Activated CD4-positive, alpha-beta T cell treated with anti-CD3 and anti-CD28 coated beads, Interleukin-2, amount 10 ng/mL, durations not matched to agents 7 days and 5 days (primary cell): ENCODE measurements around the gene SULF2. TPM values are rescaled to one million over a fixed set of nuclear protein-coding genes. Genes with fewer than 3 reads are reported as not detected.

ENCODE experiments used
- CTCF ChIA-PET: fragments of 350-600 bp; sonication (Branson Sonifier 250); formaldehyde crosslinking; loops from one replicate; lab custom pipeline; 2021; ENCODE audit warnings: antibody characterized with exemption; lab: Charles Lee
- POLR2A ChIA-PET: fragments of 350-600 bp; sonication (Branson Sonifier 250); formaldehyde crosslinking; loops from one replicate; lab custom pipeline; 2021; ENCODE audit warnings: antibody characterized with exemption; lab: Charles Lee
- DNase-seq: peaks from one replicate; pipeline ENCODE4 v3.0.0-alpha.2; 2020
- H3K27ac Mint-ChIP-seq: one replicate; pipeline ENCODE4 v1.8.0; 2021; ENCODE audit warnings: mild to moderate bottlenecking, moderate library complexity, mixed read lengths
- H3K27me3 Mint-ChIP-seq: one replicate; pipeline ENCODE4 v1.8.0; 2021; ENCODE audit warnings: mixed read lengths
- H3K36me3 Mint-ChIP-seq: one replicate; pipeline ENCODE4 v1.8.0; 2021; ENCODE audit warnings: low read depth, mixed read lengths
- H3K4me1 Mint-ChIP-seq: one replicate; pipeline ENCODE4 v1.8.0; 2021; ENCODE audit warnings: mixed read lengths
- H3K4me3 Mint-ChIP-seq: one replicate; pipeline ENCODE4 v1.8.0; 2021; ENCODE audit warnings: mild to moderate bottlenecking, moderate library complexity, mixed read lengths
- H3K9me3 Mint-ChIP-seq: one replicate; pipeline ENCODE4 v1.8.0; 2021; ENCODE audit warnings: mixed read lengths
- total RNA-seq, 2 experiments: library from RNA; stranded (reverse); gene quantifications; one replicate each; pipeline ENCODE4 v1.2.3, GENCODE V29; 2021

The SULF2 gene
- total RNA-seq, 2 experiments from 2014 or later: 0.37 to 0.69 TPM

- no peak overlapping the region for H3K4me3 Mint-ChIP-seq
- no peaks in the 10 kb centered on the region for H3K36me3 Mint-ChIP-seq
- H3K9me3 Mint-ChIP-seq: no peaks in the 10 kb centered on the region
- no peak for DNase-seq
- ChIA-PET POLR2A (no interaction called here), CTCF (no interaction called here)
- H3K27ac Mint-ChIP-seq: no peak overlapping the region
- H3K4me1 Mint-ChIP-seq: peaks cover 18% of the 10 kb centered on the region
- H3K27me3 Mint-ChIP-seq: peaks cover 11% of the 10 kb centered on the region
Observed at GRCh38 chr20:47744803-47745202, 40.5 kb downstream of the SULF2 start.

GRCh38 chr20:47743671-47744070 is 41.6 kb downstream of the SULF2 start:
- Mint-ChIP-seq H3K36me3 (no peaks in the 10 kb centered on the region), H3K4me1 (peaks cover 9% of the 10 kb centered on the region), H3K9me3 (no peaks in the 10 kb centered on the region), H3K27me3 (peaks cover 10% of the 10 kb centered on the region), H3K27ac (no peak overlapping the region), H3K4me3 (no peak overlapping the region)
- CTCF ChIA-PET: no interaction called here
- POLR2A ChIA-PET: no interaction called here
- DNase-seq: no peak

GRCh38 chr20:47741669-47742608 is 43.3 kb downstream of the SULF2 start:
- peaks cover 2% of the 10 kb centered on the region for H3K27me3 Mint-ChIP-seq
- H3K36me3 Mint-ChIP-seq: no peaks in the 10 kb centered on the region
- no peak for DNase-seq
- no peak overlapping the region for H3K27ac Mint-ChIP-seq
- CTCF ChIA-PET: no interaction called here
- H3K4me1 Mint-ChIP-seq: no peaks in the 10 kb centered on the region
- POLR2A ChIA-PET: no interaction called here
- no peaks in the 10 kb centered on the region for H3K9me3 Mint-ChIP-seq
- no peak overlapping the region for H3K4me3 Mint-ChIP-seq

- ChIA-PET CTCF (no interaction called here), POLR2A (no interaction called here)
- Mint-ChIP-seq H3K27me3 (peaks cover 2% of the 10 kb centered on the region), H3K4me1 (no peaks in the 10 kb centered on the region), H3K36me3 (no peaks in the 10 kb centered on the region), H3K9me3 (no peaks in the 10 kb centered on the region), H3K4me3 (no peak overlapping the region), H3K27ac (no peak overlapping the region)
- DNase-seq: no peak
Observed at GRCh38 chr20:47740862-47741184, 44.5 kb downstream of the SULF2 start.

GRCh38 chr20:47740121-47740861 is 45.0 kb downstream of the SULF2 start:
- no peaks in the 10 kb centered on the region for H3K9me3 Mint-ChIP-seq
- CTCF ChIA-PET: interaction anchor here (0.6 kb wide), 1 partner anchor 26 kb away, joined by 3 read pairs; no protein-coding TSS in a partner anchor
- POLR2A ChIA-PET: no interaction called here
- DNase-seq: no peak
- H3K27me3 Mint-ChIP-seq: peaks cover 2% of the 10 kb centered on the region
- H3K4me1 Mint-ChIP-seq: no peaks in the 10 kb centered on the region
- H3K36me3 Mint-ChIP-seq: no peaks in the 10 kb centered on the region
- no peak overlapping the region for H3K27ac Mint-ChIP-seq
- no peak overlapping the region for H3K4me3 Mint-ChIP-seq

- CTCF ChIA-PET: no interaction called here
Observed at GRCh38 chr20:47737923-47738322, 47.4 kb downstream of the SULF2 start.

GRCh38 chr20:47736570-47737152 is 48.6 kb downstream of the SULF2 start:
- no peak overlapping the region for H3K4me3 Mint-ChIP-seq
- no peaks in the 10 kb centered on the region for H3K36me3 Mint-ChIP-seq
- CTCF ChIA-PET: no interaction called here

More at GRCh38 chr20:47737923-47738322, 47.4 kb downstream of the SULF2 start:
- DNase-seq: no peak
- no peak overlapping the region for H3K4me3 Mint-ChIP-seq
- no peaks in the 10 kb centered on the region for H3K36me3 Mint-ChIP-seq
- H3K27me3 Mint-ChIP-seq: peaks cover 3% of the 10 kb centered on the region
- H3K4me1 Mint-ChIP-seq: no peaks in the 10 kb centered on the region
- POLR2A ChIA-PET: no interaction called here
- no peaks in the 10 kb centered on the region for H3K9me3 Mint-ChIP-seq
- H3K27ac Mint-ChIP-seq: no peak overlapping the region

GRCh38 chr20:47735412-47736400 is 49.6 kb downstream of the SULF2 start:
- H3K36me3 Mint-ChIP-seq: no peaks in the 10 kb centered on the region
- H3K9me3 Mint-ChIP-seq: no peaks in the 10 kb centered on the region
- H3K27ac Mint-ChIP-seq: no peak overlapping the region
- POLR2A ChIA-PET: no interaction called here
- DNase-seq: no peak
- H3K4me1 Mint-ChIP-seq: no peaks in the 10 kb centered on the region
- no peak overlapping the region for H3K4me3 Mint-ChIP-seq
- H3K27me3 Mint-ChIP-seq: peaks cover 2% of the 10 kb centered on the region
- CTCF ChIA-PET: interaction anchor here (1.8 kb wide), 1 partner anchor 10 kb away, joined by 4 read pairs; no protein-coding TSS in a partner anchor

More at GRCh38 chr20:47736570-47737152, 48.6 kb downstream of the SULF2 start:
- DNase-seq: no peak
- H3K27ac Mint-ChIP-seq: no peak overlapping the region
- no peaks in the 10 kb centered on the region for H3K4me1 Mint-ChIP-seq
- POLR2A ChIA-PET: no interaction called here
- no peaks in the 10 kb centered on the region for H3K9me3 Mint-ChIP-seq
- peaks cover 3% of the 10 kb centered on the region for H3K27me3 Mint-ChIP-seq

GRCh38 chr20:47734870-47735269 is 50.4 kb downstream of the SULF2 start:
- ChIA-PET CTCF (interaction anchor here (1.8 kb wide), 1 partner anchor 9 kb away, joined by 4 read pairs; no protein-coding TSS in a partner anchor), POLR2A (no interaction called here)
- no peak for DNase-seq
- Mint-ChIP-seq H3K27me3 (peaks cover 2% of the 10 kb centered on the region), H3K9me3 (no peaks in the 10 kb centered on the region), H3K4me3 (no peak overlapping the region), H3K4me1 (no peaks in the 10 kb centered on the region), H3K27ac (no peak overlapping the region), H3K36me3 (no peaks in the 10 kb centered on the region)

GRCh38 chr20:47733892-47734291 is 51.4 kb downstream of the SULF2 start:
- H3K4me3 Mint-ChIP-seq: no peak overlapping the region
- no peak overlapping the region for H3K27ac Mint-ChIP-seq
- H3K9me3 Mint-ChIP-seq: no peaks in the 10 kb centered on the region
- no peaks in the 10 kb centered on the region for H3K36me3 Mint-ChIP-seq
- ChIA-PET CTCF (no interaction called here), POLR2A (no interaction called here)
- H3K4me1 Mint-ChIP-seq: peaks cover 7% of the 10 kb centered on the region
- no peak for DNase-seq
- H3K27me3 Mint-ChIP-seq: peaks cover 2% of the 10 kb centered on the region

- Mint-ChIP-seq H3K4me3 (no peak overlapping the region), H3K36me3 (peaks cover 9% of the 10 kb centered on the region), H3K27me3 (peaks cover 2% of the 10 kb centered on the region), H3K27ac (no peak overlapping the region), H3K4me1 (peaks cover 35% of the 10 kb centered on the region), H3K9me3 (no peaks in the 10 kb centered on the region)
- POLR2A ChIA-PET: no interaction called here
- DNase-seq: no peak
- CTCF ChIA-PET: interaction anchor here (1.1 kb wide), 1 partner anchor 50 kb away, joined by 3 read pairs; no protein-coding TSS in a partner anchor
Observed at GRCh38 chr20:47730744-47731143, 54.5 kb downstream of the SULF2 start.

GRCh38 chr20:47729472-47729871 is 55.8 kb downstream of the SULF2 start:
- H3K4me3 Mint-ChIP-seq: peak overlapping the region; percentile 1
- H3K4me1 Mint-ChIP-seq: peaks cover 48% of the 10 kb centered on the region
- peaks cover 2% of the 10 kb centered on the region for H3K27me3 Mint-ChIP-seq
- peaks cover 9% of the 10 kb centered on the region for H3K36me3 Mint-ChIP-seq
- DNase-seq: no peak
- peak overlapping the region; percentile 68 for H3K27ac Mint-ChIP-seq
- no peaks in the 10 kb centered on the region for H3K9me3 Mint-ChIP-seq
- ChIA-PET POLR2A (no interaction called here), CTCF (interaction anchor here (0.5 to 3.5 kb wide), 4 partner anchors 117 to 735 kb away, joined by 3 to 10 read pairs (median 3); no protein-coding TSS in a partner anchor)
